WTC11 (cell line): Measurements from ENCODE around the gene OBP2B. TPM values are rescaled to one million over a fixed set of nuclear protein-coding genes. Genes with fewer than 3 reads are reported as not detected.

Source experiments
- ATAC-seq: fragments of 200-7000 bp; cut with Tn5 transposase; 2 replicates; pipeline ENCODE4 v1.10.0; 2021; ENCODE audit warnings: mild to moderate bottlenecking, moderate library complexity
- CTCF ChIA-PET: fragments of 300-600 bp; sonication (Branson Sonifier 250); formaldehyde crosslinking; loops from one replicate; lab custom pipeline; 2021; ENCODE audit warnings: antibody characterized with exemption; lab: Charles Lee
- POLR2A ChIA-PET: fragments of 350-600 bp; sonication (Branson Sonifier 250); formaldehyde crosslinking; loops from one replicate; lab custom pipeline; 2021; ENCODE audit warnings: antibody characterized with exemption; lab: Charles Lee
- DNase-seq: peaks from one replicate; pipeline ENCODE4 v3.0.0; 2021; ENCODE audit warnings: low spot score
- H3K27ac Mint-ChIP-seq: 2 replicates; pipeline ENCODE4 v1.8.0; 2021; ENCODE audit warnings: mixed read lengths
- H3K27me3 Mint-ChIP-seq: 2 replicates; pipeline ENCODE4 v1.8.0; 2021; ENCODE audit warnings: low read depth, mild to moderate bottlenecking, moderate library complexity, mixed read lengths
- H3K36me3 Mint-ChIP-seq: 2 replicates; pipeline ENCODE4 v1.8.0; 2021; ENCODE audit warnings: mixed read lengths
- H3K4me1 Mint-ChIP-seq: 2 replicates; pipeline ENCODE4 v1.8.0; 2022; ENCODE audit warnings: mixed read lengths
- H3K4me3 Mint-ChIP-seq: 2 replicates; pipeline ENCODE4 v1.8.0; 2021; ENCODE audit warnings: mild to moderate bottlenecking, moderate library complexity, mixed read lengths
- H3K9me3 Mint-ChIP-seq: 2 replicates; pipeline ENCODE4 v1.8.0; 2021; ENCODE audit warnings: mixed read lengths
- FOXP1 ChIP-seq: sonication (generic); formaldehyde crosslinking; IDR thresholded peaks from 2 replicates; pipeline ENCODE4 v1.8.0; 2022; ENCODE audit warnings: missing genetic modification reagents, mild to moderate bottlenecking, moderate library complexity, borderline replicate concordance
- FOXP4 ChIP-seq: sonication (generic); formaldehyde crosslinking; IDR thresholded peaks from 2 replicates; pipeline ENCODE4 v1.8.0; 2022; ENCODE audit warnings: mild to moderate bottlenecking, missing genetic modification reagents
- NFYB ChIP-seq: sonication (generic); formaldehyde crosslinking; conservative IDR thresholded peaks from 2 replicates; pipeline ENCODE4 v1.8.0; 2022; ENCODE audit warnings: low read depth, missing genetic modification reagents
- SOX15 ChIP-seq: fragments of 250-450 bp; sonication (Bioruptor Pico); IDR thresholded peaks from 2 replicates; pipeline ENCODE4 v1.9.0; 2021; ENCODE audit warnings: mild to moderate bottlenecking
- ZBTB21 ChIP-seq: sonication (generic); formaldehyde crosslinking; IDR thresholded peaks from 2 replicates; pipeline ENCODE4 v1.8.1; 2023; ENCODE audit warnings: mild to moderate bottlenecking, missing genetic modification reagents, borderline replicate concordance
- ZNF232 ChIP-seq: sonication (generic); formaldehyde crosslinking; IDR thresholded peaks from 2 replicates; pipeline ENCODE4 v1.8.0; 2022; ENCODE audit warnings: mild to moderate bottlenecking, missing genetic modification reagents
- ZNF416 ChIP-seq: fragments of 250-450 bp; sonication (Bioruptor Pico); IDR thresholded peaks from 2 replicates; pipeline ENCODE4 v1.9.0; 2021; ENCODE audit warnings: mild to moderate bottlenecking, inconsistent platforms
- ZNF423 ChIP-seq: fragments of 250-450 bp; sonication (Bioruptor Pico); IDR thresholded peaks from 2 replicates; pipeline ENCODE4 v2.1.2; 2022; ENCODE audit warnings: mild to moderate bottlenecking, moderate library complexity
- total RNA-seq: library from RNA; stranded (reverse); gene quantifications from 3 replicates; pipeline ENCODE4 v1.2.3, GENCODE V29; 2021
- TF ChIP-seq, protein P1 (sequence below): fragments of 250-450 bp; sonication (Bioruptor Pico); IDR thresholded peaks from 2 replicates; pipeline ENCODE4 v1.9.0; 2021; ENCODE audit warnings: mild to moderate bottlenecking, borderline replicate concordance
- TF ChIP-seq, protein P2 (sequence below): fragments of 200-600 bp; IDR thresholded peaks from 2 replicates; pipeline ENCODE4 v1.8.0; 2022; ENCODE audit warnings: antibody characterized with exemption
- TF ChIP-seq, protein P3 (sequence below): sonication (generic); formaldehyde crosslinking; IDR thresholded peaks from 2 replicates; pipeline ENCODE4 v1.8.0; 2023; ENCODE audit warnings: missing genetic modification reagents, mild to moderate bottlenecking, borderline replicate concordance
- TF ChIP-seq, protein P4 (sequence below): sonication (generic); formaldehyde crosslinking; IDR thresholded peaks from 2 replicates; pipeline ENCODE4 v1.8.0; 2022; ENCODE audit warnings: mild to moderate bottlenecking, missing genetic modification reagents
- TF ChIP-seq, protein P5 (sequence below): sonication (generic); formaldehyde crosslinking; conservative IDR thresholded peaks from 2 replicates; pipeline ENCODE4 v1.8.1; 2023; ENCODE audit warnings: mild to moderate bottlenecking, low read depth, missing genetic modification reagents, moderate library complexity

Gene OBP2B
- total RNA-seq, 1 experiment from 2014 or later, result not detected

DNA sequence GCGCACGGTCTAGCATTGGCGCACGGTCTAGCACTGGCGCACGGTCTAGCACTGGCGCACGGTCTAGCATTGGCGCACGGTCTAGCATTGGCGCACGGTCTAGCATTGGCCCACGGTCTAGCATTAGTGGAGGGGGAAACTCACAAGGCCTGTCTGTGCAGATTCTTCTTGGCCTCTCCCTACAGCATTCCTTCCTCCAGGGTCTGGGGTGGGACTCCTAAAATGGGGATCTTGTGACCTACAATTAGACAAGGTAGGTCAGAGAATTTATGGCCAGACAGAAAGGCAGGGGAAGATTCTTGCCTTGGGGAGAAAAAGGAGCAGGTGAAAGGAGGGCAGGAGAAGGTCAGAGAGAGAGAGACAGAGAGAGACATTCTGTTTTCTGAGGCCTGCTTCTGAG lies 39.9 kb downstream of the OBP2B start (continued):
- TF ChIP-seq, protein P1, sequence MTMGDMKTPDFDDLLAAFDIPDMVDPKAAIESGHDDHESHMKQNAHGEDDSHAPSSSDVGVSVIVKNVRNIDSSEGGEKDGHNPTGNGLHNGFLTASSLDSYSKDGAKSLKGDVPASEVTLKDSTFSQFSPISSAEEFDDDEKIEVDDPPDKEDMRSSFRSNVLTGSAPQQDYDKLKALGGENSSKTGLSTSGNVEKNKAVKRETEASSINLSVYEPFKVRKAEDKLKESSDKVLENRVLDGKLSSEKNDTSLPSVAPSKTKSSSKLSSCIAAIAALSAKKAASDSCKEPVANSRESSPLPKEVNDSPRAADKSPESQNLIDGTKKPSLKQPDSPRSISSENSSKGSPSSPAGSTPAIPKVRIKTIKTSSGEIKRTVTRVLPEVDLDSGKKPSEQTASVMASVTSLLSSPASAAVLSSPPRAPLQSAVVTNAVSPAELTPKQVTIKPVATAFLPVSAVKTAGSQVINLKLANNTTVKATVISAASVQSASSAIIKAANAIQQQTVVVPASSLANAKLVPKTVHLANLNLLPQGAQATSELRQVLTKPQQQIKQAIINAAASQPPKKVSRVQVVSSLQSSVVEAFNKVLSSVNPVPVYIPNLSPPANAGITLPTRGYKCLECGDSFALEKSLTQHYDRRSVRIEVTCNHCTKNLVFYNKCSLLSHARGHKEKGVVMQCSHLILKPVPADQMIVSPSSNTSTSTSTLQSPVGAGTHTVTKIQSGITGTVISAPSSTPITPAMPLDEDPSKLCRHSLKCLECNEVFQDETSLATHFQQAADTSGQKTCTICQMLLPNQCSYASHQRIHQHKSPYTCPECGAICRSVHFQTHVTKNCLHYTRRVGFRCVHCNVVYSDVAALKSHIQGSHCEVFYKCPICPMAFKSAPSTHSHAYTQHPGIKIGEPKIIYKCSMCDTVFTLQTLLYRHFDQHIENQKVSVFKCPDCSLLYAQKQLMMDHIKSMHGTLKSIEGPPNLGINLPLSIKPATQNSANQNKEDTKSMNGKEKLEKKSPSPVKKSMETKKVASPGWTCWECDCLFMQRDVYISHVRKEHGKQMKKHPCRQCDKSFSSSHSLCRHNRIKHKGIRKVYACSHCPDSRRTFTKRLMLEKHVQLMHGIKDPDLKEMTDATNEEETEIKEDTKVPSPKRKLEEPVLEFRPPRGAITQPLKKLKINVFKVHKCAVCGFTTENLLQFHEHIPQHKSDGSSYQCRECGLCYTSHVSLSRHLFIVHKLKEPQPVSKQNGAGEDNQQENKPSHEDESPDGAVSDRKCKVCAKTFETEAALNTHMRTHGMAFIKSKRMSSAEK (CRISPR knock-in tag), result no peak
- no peak for TF ChIP-seq ZNF416
- no peak for TF ChIP-seq FOXP4
- TF ChIP-seq, protein P2, sequence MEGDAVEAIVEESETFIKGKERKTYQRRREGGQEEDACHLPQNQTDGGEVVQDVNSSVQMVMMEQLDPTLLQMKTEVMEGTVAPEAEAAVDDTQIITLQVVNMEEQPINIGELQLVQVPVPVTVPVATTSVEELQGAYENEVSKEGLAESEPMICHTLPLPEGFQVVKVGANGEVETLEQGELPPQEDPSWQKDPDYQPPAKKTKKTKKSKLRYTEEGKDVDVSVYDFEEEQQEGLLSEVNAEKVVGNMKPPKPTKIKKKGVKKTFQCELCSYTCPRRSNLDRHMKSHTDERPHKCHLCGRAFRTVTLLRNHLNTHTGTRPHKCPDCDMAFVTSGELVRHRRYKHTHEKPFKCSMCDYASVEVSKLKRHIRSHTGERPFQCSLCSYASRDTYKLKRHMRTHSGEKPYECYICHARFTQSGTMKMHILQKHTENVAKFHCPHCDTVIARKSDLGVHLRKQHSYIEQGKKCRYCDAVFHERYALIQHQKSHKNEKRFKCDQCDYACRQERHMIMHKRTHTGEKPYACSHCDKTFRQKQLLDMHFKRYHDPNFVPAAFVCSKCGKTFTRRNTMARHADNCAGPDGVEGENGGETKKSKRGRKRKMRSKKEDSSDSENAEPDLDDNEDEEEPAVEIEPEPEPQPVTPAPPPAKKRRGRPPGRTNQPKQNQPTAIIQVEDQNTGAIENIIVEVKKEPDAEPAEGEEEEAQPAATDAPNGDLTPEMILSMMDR, result no peak
- TF ChIP-seq NFYB (CRISPR knock-in tag), result no peak
- no peak for TF ChIP-seq ZNF232 (CRISPR knock-in tag)
- TF ChIP-seq, protein P3, sequence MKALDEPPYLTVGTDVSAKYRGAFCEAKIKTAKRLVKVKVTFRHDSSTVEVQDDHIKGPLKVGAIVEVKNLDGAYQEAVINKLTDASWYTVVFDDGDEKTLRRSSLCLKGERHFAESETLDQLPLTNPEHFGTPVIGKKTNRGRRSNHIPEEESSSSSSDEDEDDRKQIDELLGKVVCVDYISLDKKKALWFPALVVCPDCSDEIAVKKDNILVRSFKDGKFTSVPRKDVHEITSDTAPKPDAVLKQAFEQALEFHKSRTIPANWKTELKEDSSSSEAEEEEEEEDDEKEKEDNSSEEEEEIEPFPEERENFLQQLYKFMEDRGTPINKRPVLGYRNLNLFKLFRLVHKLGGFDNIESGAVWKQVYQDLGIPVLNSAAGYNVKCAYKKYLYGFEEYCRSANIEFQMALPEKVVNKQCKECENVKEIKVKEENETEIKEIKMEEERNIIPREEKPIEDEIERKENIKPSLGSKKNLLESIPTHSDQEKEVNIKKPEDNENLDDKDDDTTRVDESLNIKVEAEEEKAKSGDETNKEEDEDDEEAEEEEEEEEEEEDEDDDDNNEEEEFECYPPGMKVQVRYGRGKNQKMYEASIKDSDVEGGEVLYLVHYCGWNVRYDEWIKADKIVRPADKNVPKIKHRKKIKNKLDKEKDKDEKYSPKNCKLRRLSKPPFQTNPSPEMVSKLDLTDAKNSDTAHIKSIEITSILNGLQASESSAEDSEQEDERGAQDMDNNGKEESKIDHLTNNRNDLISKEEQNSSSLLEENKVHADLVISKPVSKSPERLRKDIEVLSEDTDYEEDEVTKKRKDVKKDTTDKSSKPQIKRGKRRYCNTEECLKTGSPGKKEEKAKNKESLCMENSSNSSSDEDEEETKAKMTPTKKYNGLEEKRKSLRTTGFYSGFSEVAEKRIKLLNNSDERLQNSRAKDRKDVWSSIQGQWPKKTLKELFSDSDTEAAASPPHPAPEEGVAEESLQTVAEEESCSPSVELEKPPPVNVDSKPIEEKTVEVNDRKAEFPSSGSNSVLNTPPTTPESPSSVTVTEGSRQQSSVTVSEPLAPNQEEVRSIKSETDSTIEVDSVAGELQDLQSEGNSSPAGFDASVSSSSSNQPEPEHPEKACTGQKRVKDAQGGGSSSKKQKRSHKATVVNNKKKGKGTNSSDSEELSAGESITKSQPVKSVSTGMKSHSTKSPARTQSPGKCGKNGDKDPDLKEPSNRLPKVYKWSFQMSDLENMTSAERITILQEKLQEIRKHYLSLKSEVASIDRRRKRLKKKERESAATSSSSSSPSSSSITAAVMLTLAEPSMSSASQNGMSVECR, result no peak
- TF ChIP-seq, protein P4, sequence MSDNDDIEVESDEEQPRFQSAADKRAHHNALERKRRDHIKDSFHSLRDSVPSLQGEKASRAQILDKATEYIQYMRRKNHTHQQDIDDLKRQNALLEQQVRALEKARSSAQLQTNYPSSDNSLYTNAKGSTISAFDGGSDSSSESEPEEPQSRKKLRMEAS (CRISPR knock-in tag), result no peak
- no peak for TF ChIP-seq ZNF423 (CRISPR knock-in tag)
- TF ChIP-seq FOXP1, result no peak
- TF ChIP-seq SOX15, result no peak

- Mint-ChIP-seq H3K27me3 (peaks cover 11% of the 10 kb centered on the region), H3K4me1 (peaks cover 8% of the 10 kb centered on the region), H3K4me3 (no peak overlapping the region), H3K9me3 (no peaks in the 10 kb centered on the region), H3K36me3 (no peaks in the 10 kb centered on the region), H3K27ac (no peak overlapping the region)
- TF ChIP-seq, protein P5, sequence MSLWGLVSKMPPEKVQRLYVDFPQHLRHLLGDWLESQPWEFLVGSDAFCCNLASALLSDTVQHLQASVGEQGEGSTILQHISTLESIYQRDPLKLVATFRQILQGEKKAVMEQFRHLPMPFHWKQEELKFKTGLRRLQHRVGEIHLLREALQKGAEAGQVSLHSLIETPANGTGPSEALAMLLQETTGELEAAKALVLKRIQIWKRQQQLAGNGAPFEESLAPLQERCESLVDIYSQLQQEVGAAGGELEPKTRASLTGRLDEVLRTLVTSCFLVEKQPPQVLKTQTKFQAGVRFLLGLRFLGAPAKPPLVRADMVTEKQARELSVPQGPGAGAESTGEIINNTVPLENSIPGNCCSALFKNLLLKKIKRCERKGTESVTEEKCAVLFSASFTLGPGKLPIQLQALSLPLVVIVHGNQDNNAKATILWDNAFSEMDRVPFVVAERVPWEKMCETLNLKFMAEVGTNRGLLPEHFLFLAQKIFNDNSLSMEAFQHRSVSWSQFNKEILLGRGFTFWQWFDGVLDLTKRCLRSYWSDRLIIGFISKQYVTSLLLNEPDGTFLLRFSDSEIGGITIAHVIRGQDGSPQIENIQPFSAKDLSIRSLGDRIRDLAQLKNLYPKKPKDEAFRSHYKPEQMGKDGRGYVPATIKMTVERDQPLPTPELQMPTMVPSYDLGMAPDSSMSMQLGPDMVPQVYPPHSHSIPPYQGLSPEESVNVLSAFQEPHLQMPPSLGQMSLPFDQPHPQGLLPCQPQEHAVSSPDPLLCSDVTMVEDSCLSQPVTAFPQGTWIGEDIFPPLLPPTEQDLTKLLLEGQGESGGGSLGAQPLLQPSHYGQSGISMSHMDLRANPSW (CRISPR knock-in tag), result no peak
- TF ChIP-seq ZBTB21 (CRISPR knock-in tag), result no peak
- ChIA-PET CTCF (interaction anchor here (1.0 to 1.3 kb wide), 2 partner anchors 18 to 20 kb away, joined by 3 to 4 read pairs; no protein-coding TSS in a partner anchor), POLR2A (no interaction called here)
- no peak for DNase-seq
- ATAC-seq, result no peak
Measured at GRCh38 chr9:133168432-133168831, 40.6 kb downstream of the OBP2B start.
